Fibroblast of skin of right quadriceps (primary cell): ENCODE data around the gene KIAA1217.
A peak's percentile ranks its signal among the peaks of the same experiment; 100 is the strongest.

Source experiments
- DNase-seq: peaks from one replicate; pipeline ENCODE4 v3.0.0-alpha.2; 2013

The KIAA1217 gene

DNA sequence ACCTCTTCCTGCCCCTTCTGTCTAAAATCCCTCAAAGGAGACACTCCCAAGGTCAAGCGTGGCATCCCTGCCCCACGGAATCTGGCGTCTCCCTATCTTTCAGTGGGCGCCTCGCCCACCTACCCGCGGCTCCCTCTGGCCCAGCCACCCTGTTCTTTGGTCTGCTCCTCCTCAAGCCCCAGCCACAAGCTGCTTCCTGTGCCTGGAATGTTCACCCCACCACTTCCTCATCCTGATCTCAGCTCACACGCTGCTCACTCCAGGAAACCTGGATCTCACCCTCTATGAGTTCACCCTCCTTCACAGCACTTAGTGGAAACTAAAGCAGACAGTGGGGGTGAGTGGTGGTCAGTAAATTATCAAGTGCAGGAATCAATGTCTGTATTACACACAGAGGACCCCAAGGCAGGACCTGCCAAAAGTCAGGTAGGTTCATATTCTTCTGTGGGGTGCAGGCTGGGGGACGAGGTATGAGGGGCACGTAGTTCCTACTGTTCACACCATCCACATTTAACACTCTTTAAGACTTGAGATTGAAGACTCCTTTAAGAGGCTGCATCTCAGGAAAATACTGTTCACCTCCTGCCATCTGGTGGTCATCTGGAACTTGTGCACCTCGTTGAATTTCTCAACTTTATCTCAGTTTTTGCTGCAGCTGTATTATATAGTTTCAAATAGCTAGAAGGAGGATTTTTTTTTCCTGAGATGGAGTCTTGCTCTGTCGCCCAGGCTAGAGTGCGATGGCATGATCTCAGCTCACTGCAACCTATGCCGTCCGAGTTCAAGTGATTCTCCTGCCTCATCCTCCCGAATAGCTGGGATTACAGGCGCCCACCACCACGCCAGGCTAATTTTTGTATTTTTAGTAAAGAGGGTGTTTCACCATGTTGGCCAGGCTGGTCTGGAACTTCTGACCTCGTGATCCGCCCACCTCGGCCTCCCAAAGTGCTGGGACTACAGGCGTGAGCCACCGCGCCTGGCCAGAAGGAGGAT is 348.1 kb downstream of the KIAA1217 start:
- DNase-seq: peak; percentile 64

DNA sequence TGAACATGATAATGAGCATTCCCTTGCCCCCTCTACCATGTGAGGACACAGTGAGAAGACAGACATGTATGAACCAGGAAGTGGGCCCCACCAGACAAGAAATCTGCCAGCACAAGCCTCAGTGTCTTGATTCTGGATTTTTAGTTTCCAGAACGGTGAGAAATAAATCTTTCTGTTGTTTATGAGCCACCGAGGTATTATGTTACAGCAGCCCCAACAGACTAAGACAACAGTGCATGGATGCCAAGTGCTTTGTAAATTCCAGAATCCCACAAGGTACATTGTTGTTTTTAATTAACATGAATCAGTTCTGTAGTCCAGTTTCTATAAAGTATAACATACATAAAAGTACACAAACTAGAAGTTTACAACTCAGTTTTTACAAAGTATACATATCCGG is 352.5 kb downstream of the KIAA1217 start:
- peak; percentile 32 for DNase-seq

GRCh38 chr10:24568042-24568441 is 359.1 kb downstream of the KIAA1217 start:
- no peak for DNase-seq

DNA sequence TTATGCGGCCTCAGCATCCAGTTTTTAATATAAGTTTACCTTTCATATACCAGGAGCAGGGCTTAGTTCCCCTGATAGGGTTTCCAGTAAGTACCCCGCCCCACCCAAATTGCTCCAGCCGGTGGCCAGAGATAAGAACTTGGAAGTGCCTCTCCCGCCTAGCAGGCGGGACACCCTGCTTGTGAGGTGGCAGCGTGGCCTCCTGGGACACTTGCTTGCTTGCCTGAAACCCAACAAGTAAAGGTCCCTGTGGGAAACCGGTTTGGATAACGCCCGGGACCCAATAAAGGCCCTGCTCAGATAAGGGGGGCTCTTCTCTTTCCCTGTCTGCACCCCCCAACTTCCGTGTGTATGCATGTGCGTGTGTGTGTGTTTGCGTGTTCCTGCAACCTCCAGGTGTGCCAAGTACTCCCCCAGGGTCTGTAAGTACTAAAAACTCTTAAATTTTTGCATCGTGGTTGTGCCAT is 360.4 kb downstream of the KIAA1217 start:
- DNase-seq: no peak

DNA sequence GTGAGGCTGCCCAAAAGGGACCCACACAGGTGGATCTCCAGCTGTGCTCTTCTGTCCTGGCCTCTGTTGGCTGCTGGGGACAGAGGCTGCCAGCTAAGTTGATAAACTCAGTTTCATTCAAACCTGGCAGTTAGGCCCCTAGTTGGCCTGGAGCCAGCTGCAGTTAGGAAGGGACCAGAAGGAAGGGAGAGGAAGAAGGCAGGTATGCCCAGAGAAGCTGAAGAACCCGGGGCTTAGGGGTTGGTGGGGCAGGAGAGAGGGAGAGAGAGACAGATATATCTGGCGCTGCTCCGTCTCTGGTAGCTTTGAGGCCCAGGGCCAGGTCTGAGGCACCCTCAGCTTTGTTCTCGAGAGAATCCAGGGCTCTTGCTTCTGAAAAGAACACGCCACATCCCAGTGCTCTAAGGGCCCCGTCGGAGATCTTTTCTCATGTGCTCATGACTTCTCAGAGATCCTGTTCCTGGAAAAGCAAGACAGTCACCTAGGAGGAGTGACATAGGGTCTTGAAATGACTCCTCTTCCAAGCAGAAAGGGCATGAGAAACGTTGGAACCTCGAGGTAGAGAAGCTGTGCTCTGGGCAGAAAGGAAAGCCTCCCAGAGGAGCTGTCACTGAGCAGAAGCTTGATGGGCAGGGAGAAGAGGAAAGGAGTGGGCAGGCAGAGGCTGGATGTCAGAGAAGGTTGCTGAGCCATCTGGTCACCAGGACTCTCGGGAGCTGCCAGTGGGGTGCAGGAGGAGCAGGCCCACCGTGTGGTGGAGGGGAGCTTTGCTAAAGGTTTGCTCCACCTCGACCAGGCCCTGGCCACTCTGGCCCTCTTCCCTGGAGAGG is 361.1 kb downstream of the KIAA1217 start:
- no peak for DNase-seq

DNA sequence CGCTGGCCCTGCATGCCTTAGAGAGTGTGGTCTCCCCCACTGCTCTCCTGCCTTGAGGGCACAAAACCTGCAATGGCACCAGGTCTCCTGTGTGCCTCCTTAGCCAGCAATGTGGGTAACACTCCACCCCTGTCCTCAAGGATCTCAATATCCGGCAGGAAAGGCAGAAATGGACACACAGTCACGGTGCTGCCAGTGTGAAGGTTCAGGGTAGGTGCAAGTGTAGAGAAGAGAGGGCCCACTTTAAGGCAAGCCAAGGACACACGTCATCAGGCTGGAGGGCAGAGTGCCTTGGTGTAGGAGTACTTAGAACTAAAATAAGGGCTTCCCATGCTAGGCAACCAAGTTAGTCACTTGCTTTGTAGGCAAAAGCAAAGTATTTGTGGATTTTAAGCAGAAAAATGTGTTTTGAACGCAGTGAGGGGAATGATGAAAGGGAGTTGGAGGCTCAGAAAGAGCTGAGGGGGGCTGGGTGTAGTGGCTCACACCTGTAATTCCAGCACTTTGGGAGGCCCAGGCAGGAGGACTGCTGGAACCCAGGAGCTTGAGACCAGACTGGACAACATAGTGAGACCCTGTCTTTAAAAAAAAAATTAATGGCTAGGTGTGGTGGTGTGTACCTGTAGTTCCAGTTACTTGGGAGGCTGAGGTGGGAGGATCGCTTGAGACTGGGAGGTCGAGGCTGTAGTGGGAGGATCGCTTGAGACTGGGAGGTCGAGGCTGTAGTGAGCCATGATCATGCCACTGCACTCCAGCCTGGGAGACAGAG is 361.9 kb downstream of the KIAA1217 start:
- DNase-seq: no peak

DNA sequence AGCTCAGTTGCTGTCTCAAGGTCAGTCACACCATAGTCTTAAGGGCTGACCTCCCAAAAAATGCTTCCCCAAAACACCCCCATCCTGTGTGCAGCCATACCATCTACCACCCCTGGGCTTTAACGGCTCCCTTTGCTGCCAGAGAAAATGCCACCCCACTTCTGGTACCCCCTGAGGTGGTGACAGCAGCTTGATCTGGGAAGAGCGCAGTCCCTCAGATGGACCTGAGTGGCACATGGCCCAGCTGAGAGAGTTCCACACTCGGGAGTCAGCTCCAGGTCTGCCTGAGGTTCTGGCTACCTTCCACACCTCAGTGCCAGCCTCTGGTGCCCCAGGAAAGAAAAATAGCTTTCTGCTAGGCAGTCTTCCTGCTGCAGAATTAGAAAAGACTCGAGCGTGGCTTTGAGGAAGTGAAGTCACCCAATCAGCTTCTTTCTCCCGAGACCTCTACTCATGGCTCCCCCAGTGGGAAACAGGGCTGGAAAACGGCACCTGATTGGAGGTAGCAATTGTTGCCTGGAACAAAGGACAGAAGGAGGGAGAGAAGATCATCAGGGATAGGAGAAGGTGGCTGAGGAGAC is 363.0 kb downstream of the KIAA1217 start:
- no peak for DNase-seq

GRCh38 chr10:24574161-24574560 is 365.2 kb downstream of the KIAA1217 start:
- DNase-seq: no peak

DNA sequence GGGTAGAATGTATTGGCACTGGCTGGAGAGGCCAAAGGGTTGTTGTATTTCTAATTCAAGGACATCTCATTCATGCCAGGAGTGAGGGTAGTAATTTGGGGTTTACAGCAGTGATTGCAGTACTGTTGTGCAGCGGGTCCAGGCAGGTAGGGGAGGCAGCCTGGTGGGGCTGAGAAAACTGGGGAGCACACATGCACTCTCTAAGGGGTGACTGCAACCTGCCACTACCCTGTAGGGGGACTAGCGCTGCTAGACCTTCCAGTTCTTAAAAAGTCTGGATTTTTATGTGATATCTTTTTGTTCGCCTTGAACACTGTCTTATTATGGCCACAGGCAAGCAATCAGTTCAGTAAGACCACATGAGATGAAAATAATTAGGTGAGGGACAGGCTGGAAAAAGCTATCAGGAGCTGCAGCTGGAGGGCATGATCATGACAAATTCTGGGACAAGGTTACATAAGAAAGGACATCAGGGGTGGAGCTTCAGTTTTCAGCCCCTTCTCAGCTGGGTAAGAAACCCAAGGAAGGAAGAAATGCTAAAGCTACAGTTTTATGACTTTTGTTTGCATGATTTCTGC is 365.7 kb downstream of the KIAA1217 start:
- DNase-seq: no peak

DNA sequence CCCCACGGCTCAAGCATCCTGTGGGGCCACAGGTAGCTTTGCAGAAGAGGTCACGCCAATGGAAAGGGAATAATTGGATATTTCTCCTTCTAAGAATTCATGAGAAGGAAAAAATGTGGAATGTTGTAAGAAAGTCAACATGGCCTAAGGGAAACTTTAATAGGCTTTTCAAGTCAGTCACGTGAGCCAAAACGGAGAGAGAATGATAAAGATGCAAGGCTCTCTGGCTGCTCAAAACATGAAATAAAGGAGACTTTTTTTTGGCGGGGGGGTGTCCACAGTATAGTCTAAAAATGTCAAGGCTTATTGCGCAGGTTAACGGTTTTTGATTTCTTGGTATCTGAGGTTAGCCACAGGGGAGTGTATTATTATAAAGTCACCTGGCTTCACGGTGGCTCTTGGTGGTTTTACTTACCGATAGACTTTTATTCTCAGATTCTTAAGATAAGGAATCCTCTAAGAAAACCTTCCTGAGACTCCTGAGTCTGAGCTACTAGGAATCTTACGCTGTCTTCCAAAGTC is 366.6 kb downstream of the KIAA1217 start:
- DNase-seq: no peak

DNA sequence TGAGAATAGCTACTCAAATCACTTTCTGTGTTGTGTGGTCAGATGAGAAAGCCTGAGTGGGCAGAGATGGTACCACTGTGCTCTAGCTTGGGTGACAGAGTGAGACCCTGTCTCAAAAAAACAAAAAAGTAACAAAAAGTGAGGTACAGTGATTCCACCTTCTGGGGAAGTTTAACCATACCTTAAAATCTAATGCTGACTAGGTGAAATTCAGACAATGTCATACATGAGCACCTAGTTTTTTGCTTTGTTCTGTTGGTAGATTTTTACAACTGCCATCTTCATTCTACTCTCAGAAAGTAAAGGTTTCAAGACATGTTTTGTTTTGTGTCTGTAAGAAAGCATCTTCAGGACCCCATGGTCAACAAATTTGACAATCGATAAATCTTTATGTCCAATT is 370.5 kb downstream of the KIAA1217 start:
- no peak for DNase-seq

DNA sequence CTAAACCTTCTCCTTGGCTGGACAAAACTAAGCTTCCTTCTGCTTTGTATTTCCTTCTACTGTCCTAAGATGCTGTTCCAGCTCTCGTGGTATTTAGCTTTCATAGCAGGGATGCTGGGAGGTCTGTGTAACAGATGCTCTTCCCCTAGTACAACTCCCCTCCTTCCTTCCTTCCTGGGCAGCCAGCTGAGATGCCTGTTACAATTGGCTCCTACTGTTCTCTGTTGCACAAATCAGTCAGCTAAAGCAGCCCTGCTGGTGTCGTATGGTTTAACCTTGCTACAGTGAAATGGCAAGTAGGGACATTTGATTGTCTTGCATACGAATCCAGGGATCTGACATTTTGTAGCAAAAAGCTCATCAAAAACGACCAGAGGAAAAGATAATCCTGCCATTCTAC is 371.0 kb downstream of the KIAA1217 start:
- no peak for DNase-seq

DNA sequence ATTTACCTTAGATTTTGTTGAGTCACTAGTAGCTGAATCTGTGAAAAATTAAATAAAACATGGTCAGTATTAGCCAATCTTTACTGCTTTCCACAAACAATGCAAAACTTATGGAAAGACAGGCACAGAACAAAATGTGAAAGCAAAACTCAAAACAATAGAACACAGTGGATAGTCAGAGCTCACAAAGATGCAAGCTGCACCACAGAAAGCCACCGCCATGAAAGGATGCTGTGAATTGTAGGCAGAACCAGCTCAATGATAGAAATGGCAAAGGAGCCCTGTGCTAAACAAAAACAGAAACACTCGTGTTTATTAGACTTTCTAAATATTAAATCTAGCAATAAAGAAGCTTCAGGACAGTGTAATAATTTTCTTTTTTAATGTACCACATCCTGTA is 380.3 kb downstream of the KIAA1217 start:
- no peak for DNase-seq

GRCh38 chr10:24590697-24591457 is 381.9 kb downstream of the KIAA1217 start:
- no peak for DNase-seq

DNA sequence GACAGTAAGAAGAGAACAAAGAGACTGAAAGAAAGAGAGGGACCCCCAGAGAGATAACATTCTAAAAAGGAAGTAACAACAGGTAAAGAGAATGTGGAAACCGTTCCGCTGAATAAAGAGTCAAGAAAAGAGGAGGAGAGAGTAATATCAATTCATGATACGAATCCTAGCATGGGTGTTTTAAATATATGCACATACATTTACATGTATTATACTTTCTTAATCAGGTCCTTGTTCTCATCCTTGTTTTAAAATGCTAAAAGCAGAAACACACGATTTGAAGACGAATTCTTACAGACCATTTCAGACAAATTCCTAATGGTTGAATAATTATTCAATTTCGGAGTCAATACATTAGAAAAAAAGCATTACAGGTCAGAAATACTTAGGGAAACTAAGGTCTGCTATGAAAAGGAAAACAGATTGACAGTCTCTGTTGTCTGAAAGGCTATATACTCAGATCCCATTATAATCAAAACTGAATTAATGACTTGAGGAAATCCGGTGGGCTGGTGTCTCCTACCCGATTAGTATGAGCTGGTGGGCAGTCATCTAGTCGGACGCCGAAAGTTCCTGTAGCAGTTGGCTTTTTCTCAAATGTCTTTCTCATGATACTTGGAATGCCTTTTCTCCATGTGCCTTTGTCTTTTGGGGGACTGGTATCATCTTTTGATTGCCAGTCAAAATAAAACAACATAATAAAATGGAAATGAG is 387.4 kb downstream of the KIAA1217 start:
- no peak for DNase-seq

- peak; percentile 65 for DNase-seq
Observed at GRCh38 chr10:24597426-24597825, 388.5 kb downstream of the KIAA1217 start.
